Measurements from ENCODE around the gene KIF16B.

DNA sequence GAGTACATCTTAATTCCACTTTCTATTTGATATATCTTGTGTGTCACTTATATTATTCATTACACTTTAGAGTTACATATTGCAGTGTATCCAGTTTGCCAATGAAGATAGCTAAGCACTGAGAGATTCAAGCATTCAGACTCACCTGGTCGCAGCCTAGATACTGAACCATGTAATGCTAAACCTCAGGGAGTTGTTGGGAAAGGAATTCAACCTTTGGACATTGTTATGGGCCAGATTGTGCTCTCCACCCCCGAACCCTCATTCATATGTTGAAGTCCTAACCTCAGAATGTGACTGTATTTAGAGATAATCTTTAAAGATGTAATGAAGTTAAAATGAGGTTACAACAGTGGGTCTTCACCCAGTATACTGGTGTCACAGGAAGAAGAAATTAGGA, 13.8 kb upstream of the KIF16B start:
- TF ChIP-seq, protein P1, sequence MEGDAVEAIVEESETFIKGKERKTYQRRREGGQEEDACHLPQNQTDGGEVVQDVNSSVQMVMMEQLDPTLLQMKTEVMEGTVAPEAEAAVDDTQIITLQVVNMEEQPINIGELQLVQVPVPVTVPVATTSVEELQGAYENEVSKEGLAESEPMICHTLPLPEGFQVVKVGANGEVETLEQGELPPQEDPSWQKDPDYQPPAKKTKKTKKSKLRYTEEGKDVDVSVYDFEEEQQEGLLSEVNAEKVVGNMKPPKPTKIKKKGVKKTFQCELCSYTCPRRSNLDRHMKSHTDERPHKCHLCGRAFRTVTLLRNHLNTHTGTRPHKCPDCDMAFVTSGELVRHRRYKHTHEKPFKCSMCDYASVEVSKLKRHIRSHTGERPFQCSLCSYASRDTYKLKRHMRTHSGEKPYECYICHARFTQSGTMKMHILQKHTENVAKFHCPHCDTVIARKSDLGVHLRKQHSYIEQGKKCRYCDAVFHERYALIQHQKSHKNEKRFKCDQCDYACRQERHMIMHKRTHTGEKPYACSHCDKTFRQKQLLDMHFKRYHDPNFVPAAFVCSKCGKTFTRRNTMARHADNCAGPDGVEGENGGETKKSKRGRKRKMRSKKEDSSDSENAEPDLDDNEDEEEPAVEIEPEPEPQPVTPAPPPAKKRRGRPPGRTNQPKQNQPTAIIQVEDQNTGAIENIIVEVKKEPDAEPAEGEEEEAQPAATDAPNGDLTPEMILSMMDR (IDR thresholded peaks at IDR 0.05; ENCODE audit: control extremely low read depth in 1 of 3, insufficient read depth in 1 of 3, low read depth in 1 of 3, low read length in 3 of 3) = no peak
- TF ChIP-seq GABPA (IDR thresholded peaks at IDR 0.05; ENCODE audit: borderline replicate concordance, insufficient read depth, low read length) (no peak), EP300 (IDR thresholded peaks at IDR 0.05; ENCODE audit: borderline replicate concordance in 1 of 2, low read depth in 2 of 2, low read length in 2 of 2) (no peak), SIN3A (conservative IDR thresholded peaks at IDR 0.05 in 1 of 2, IDR thresholded peaks at IDR 0.05 in 1 of 2; ENCODE audit: low read depth in 1 of 2, low read length in 2 of 2) (no peak), SP2 (IDR thresholded peaks at IDR 0.05; ENCODE audit: low read length) (no peak), CREB1 (IDR thresholded peaks at IDR 0.05) (no peak), KDM1A (IDR thresholded peaks at IDR 0.05; ENCODE audit: borderline replicate concordance, low read length) (no peak), EZH2 (IDR thresholded peaks at IDR 0.05; ENCODE audit: low read depth, low read length, severe bottlenecking) (no peak), CEBPB (IDR thresholded peaks at IDR 0.05; ENCODE audit: low read depth, low read length) (no peak), FOSL1 (IDR thresholded peaks at IDR 0.05; ENCODE audit: insufficient read depth, low read depth, low read length) (no peak), BCL11A (IDR thresholded peaks at IDR 0.05; ENCODE audit: low read depth in 2 of 2, low read length in 2 of 2) (no peak), SAP30 (IDR thresholded peaks at IDR 0.05; ENCODE audit: insufficient read depth, insufficient replicate concordance, low read length) (no peak)

All from H1 (cell line).